Measurements from ENCODE around the gene HMGCR. TPM values are rescaled to one million over a fixed set of nuclear protein-coding genes. Genes with fewer than 3 reads are reported as not detected.

The HMGCR gene
- total and polyA plus RNA-seq, 2 donors from 2014 or later, result 16.4 to 39.0 TPM

DNA sequence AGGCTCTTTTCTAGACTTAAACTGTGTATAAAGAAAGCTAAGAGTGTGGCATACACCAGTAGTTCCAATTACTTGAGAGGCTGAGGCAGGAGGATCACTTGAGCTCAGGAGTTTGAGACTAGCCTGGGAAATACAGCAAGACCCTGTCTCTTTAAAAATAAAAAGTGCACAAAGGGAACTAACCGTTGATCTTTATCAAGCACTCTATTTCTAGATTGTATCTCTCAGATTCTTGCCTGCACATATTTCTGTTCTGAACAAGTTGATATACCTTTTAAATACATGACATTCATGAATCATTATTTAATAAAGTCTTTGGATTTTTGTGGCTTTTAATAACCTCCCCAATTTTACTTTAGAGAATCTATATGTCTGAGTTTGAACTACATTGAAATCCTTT lies 47.2 kb downstream of the HMGCR start:
- H3K4me1 ChIP-seq (ENCODE audit: control insufficient read depth in 2 of 3, insufficient read depth in 2 of 3, low read depth in 1 of 3, low read length in 3 of 3), result no peaks in the 10 kb centered on the region
- peaks cover 9 to 13% (median 10%) of the 10 kb centered on the region in 3 donors for H3K36me3 ChIP-seq (ENCODE audit: control insufficient read depth in 2 of 3, insufficient read depth in 3 of 3, low read length in 3 of 3)
- TF ChIP-seq CTCF (IDR thresholded peaks at IDR 0.05; ENCODE audit: borderline replicate concordance, extremely low read depth, insufficient read depth), result no peak
- no peak for FAIRE-seq
- intact Hi-C loops (cut with DNase I), result no loop called here
- no peaks in the 10 kb centered on the region for H3K27me3 ChIP-seq (ENCODE audit: control insufficient read depth, insufficient read depth, low read length)
- no peak overlapping the region for H3K4me3 ChIP-seq (ENCODE audit: low read length in 3 of 3)
- H3K9ac ChIP-seq (ENCODE audit: low read length in 3 of 3), result no peak overlapping the region
- no peak overlapping the region for H3K27ac ChIP-seq (ENCODE audit: low read depth in 2 of 2, low read length in 2 of 2)
- DNase-seq, result no peak
- no peaks in the 10 kb centered on the region for H3K9me3 ChIP-seq (ENCODE audit: control insufficient read depth in 2 of 3, insufficient read depth in 1 of 3, low read length in 3 of 3)

DNA sequence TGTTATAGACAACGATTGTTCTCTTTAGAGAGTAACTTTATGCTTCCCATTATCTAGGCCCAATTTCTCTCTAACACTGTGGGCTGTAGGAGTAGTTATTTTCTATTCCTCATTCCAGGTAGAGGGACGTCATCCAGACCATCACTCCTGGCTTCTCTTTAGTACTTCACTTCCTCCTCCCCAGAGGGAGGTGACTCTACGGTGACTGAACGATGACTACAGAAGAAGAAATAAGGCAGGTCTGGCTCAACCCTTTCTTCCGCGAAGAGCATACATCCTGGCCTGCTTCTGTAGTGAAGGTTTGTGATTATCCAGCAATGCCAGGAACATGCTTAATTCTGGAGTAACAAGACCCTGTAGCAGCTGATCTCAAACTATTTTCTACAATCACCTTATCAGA lies 50.8 kb downstream of the HMGCR start:
- no peak overlapping the region for H3K4me3 ChIP-seq (ENCODE audit: low read length in 3 of 3)
- DNase-seq (no peak), FAIRE-seq (no peak)
- no peak overlapping the region for H3K9ac ChIP-seq (ENCODE audit: low read length in 3 of 3)
- intact Hi-C loops (cut with DNase I), result no loop called here
- no peak for TF ChIP-seq CTCF (IDR thresholded peaks at IDR 0.05; ENCODE audit: borderline replicate concordance, extremely low read depth, insufficient read depth)
- no peak overlapping the region for H3K27ac ChIP-seq (ENCODE audit: low read depth in 2 of 2, low read length in 2 of 2)
- H3K36me3 ChIP-seq (ENCODE audit: control insufficient read depth in 2 of 3, insufficient read depth in 3 of 3, low read length in 3 of 3), result peaks cover 4 to 13% (median 4%) of the 10 kb centered on the region in 3 donors
- no peaks in the 10 kb centered on the region for H3K27me3 ChIP-seq (ENCODE audit: control insufficient read depth, insufficient read depth, low read length)
- no peaks in the 10 kb centered on the region for H3K9me3 ChIP-seq (ENCODE audit: control insufficient read depth in 2 of 3, insufficient read depth in 1 of 3, low read length in 3 of 3)
- H3K4me1 ChIP-seq (ENCODE audit: control insufficient read depth in 2 of 3, insufficient read depth in 2 of 3, low read depth in 1 of 3, low read length in 3 of 3), result no peaks in the 10 kb centered on the region

DNA sequence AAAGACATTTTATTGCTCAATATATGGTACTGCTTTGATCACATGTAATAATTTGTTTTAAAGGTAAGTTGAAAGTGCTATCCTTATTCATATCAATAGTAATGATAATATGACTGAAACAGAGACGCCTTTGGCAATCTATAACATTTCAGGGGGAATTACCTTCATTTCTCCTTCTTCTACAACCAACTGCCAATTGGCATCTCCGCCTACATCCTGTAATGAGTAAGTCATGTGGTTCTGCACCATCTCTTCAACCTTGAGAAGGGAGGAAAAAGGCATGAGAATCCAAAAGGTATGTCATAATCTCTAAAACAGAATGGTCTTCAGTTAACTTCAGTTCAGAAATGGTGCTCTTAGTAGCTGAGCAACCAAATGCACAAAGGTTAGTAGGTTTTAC lies 52.4 kb downstream of the HMGCR start:
- DNase-seq (no peak), FAIRE-seq (no peak)
- intact Hi-C loops (cut with DNase I), result no loop called here
- H3K9ac ChIP-seq (ENCODE audit: low read length in 3 of 3), result no peak overlapping the region
- no peaks in the 10 kb centered on the region for H3K9me3 ChIP-seq (ENCODE audit: control insufficient read depth in 2 of 3, insufficient read depth in 1 of 3, low read length in 3 of 3)
- no peak overlapping the region for H3K27ac ChIP-seq (ENCODE audit: low read depth in 2 of 2, low read length in 2 of 2)
- H3K27me3 ChIP-seq (ENCODE audit: control insufficient read depth, insufficient read depth, low read length), result no peaks in the 10 kb centered on the region
- peaks cover 2 to 13% (median 4%) of the 10 kb centered on the region in 3 donors for H3K36me3 ChIP-seq (ENCODE audit: control insufficient read depth in 2 of 3, insufficient read depth in 3 of 3, low read length in 3 of 3)
- no peak for TF ChIP-seq CTCF (IDR thresholded peaks at IDR 0.05; ENCODE audit: borderline replicate concordance, extremely low read depth, insufficient read depth)
- H3K4me1 ChIP-seq (ENCODE audit: control insufficient read depth in 2 of 3, insufficient read depth in 2 of 3, low read depth in 1 of 3, low read length in 3 of 3), result no peaks in the 10 kb centered on the region
- no peak overlapping the region for H3K4me3 ChIP-seq (ENCODE audit: low read length in 3 of 3)

DNA sequence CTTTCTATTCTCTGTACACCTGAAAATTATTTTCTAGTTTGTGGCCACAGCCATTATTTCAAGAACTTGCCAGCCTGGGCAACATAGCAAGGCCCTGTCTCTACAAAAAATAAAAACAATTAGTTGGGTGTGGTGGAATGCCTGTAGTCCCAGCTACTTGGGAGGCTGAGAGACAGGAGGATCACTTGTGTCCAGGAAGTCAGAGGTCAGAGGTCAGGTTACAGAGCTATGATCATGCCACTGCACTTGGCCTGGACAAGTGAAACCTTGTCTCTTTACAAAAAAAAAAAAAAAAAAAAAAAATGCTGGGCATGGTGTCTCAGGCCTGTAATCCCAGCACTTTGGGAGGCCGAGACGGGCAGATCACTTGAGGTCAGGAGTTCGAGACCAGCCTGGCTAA lies 58.3 kb downstream of the HMGCR start:
- intact Hi-C loops (cut with DNase I), result no loop called here
- Histone ChIP-seq H3K4me3 (ENCODE audit: low read length in 3 of 3) (no peak overlapping the region), H3K36me3 (ENCODE audit: control insufficient read depth in 2 of 3, insufficient read depth in 3 of 3, low read length in 3 of 3) (peaks cover 0 to 2% (median 0%) of the 10 kb centered on the region in 3 donors), H3K9ac (ENCODE audit: low read length in 3 of 3) (no peak overlapping the region), H3K4me1 (ENCODE audit: control insufficient read depth in 2 of 3, insufficient read depth in 2 of 3, low read depth in 1 of 3, low read length in 3 of 3) (no peaks in the 10 kb centered on the region), H3K27ac (ENCODE audit: low read depth in 2 of 2, low read length in 2 of 2) (no peak overlapping the region), H3K9me3 (ENCODE audit: control insufficient read depth in 2 of 3, insufficient read depth in 1 of 3, low read length in 3 of 3) (no peaks in the 10 kb centered on the region), H3K27me3 (ENCODE audit: control insufficient read depth, insufficient read depth, low read length) (no peaks in the 10 kb centered on the region)
- DNase-seq (no peak), FAIRE-seq (no peak)
- no peak for TF ChIP-seq CTCF (IDR thresholded peaks at IDR 0.05; ENCODE audit: borderline replicate concordance, extremely low read depth, insufficient read depth)
